HL-60/S4 treated with retinoic acid at 250 ng/mL for 4 days and 3 days (cell line): ENCODE results near the gene INPP4B.

Experiments
- in situ Hi-C: fragments of 300-500 bp; cut with MboI; formaldehyde crosslinking; loops from 2 replicates; pipeline ENCODE4 v1.7.0; 2022; ENCODE audit warnings: low sequenced_read_pairs

Gene INPP4B

GRCh38 chr4:142583708-142584107 is 262.4 kb downstream of the INPP4B start:
- in situ Hi-C loops: no loop called here

GRCh38 chr4:142582340-142582739 is 263.8 kb downstream of the INPP4B start:
- in situ Hi-C loops: no loop called here

GRCh38 chr4:142581881-142582280 is 264.2 kb downstream of the INPP4B start:
- in situ Hi-C loops: no loop called here

- in situ Hi-C loops: no loop called here
These were observed 266.7 kb downstream of the INPP4B start for GRCh38 chr4:142579443-142579842.

- in situ Hi-C loops: no loop called here
These were observed 271.8 kb downstream of the INPP4B start for GRCh38 chr4:142574306-142574705.

GRCh38 chr4:142572071-142572470 is 274.0 kb downstream of the INPP4B start:
- in situ Hi-C loops: no loop called here

- in situ Hi-C loops: no loop called here
These were observed 278.3 kb downstream of the INPP4B start for GRCh38 chr4:142567620-142568451.

- in situ Hi-C loops: no loop called here
These were observed 278.9 kb downstream of the INPP4B start for GRCh38 chr4:142567199-142567598.

- in situ Hi-C loops: no loop called here
These were observed 279.3 kb downstream of the INPP4B start for GRCh38 chr4:142566777-142567176.

- in situ Hi-C loops: no loop called here
These were observed 279.9 kb downstream of the INPP4B start for GRCh38 chr4:142566243-142566642.

- in situ Hi-C loops: no loop called here
These were observed 280.3 kb downstream of the INPP4B start for GRCh38 chr4:142565771-142566170.

GRCh38 chr4:142563682-142564291 is 282.3 kb downstream of the INPP4B start:
- in situ Hi-C loops: no loop called here

- in situ Hi-C loops: no loop called here
These were observed 286.1 kb downstream of the INPP4B start for GRCh38 chr4:142559986-142560385.

- in situ Hi-C loops: no loop called here
These were observed 287.2 kb downstream of the INPP4B start for GRCh38 chr4:142558851-142559250.

GRCh38 chr4:142557239-142557801 is 288.8 kb downstream of the INPP4B start:
- in situ Hi-C loops: no loop called here

GRCh38 chr4:142556570-142557238 is 289.4 kb downstream of the INPP4B start:
- in situ Hi-C loops: no loop called here

GRCh38 chr4:142556048-142556447 is 290.1 kb downstream of the INPP4B start:
- in situ Hi-C loops: no loop called here

GRCh38 chr4:142554412-142554811 is 291.7 kb downstream of the INPP4B start:
- in situ Hi-C loops: no loop called here

- in situ Hi-C loops: no loop called here
These were observed 294.4 kb downstream of the INPP4B start for GRCh38 chr4:142551517-142552305.

GRCh38 chr4:142550965-142551364 is 295.1 kb downstream of the INPP4B start:
- in situ Hi-C loops: no loop called here
